ENCODE results near the gene HES2. TPM values are rescaled to one million over a fixed set of nuclear protein-coding genes. Genes with fewer than 3 reads are reported as not detected.

Gene HES2
- polyA plus RNA-seq, 1 donor from 2014 or later = not detected

- no peaks in the 10 kb centered on the region for H3K9me3 ChIP-seq (ENCODE audit: low read length)
- H3K9ac ChIP-seq (ENCODE audit: low read length) = no peak overlapping the region
- TF ChIP-seq MXI1 (conservative IDR thresholded peaks at IDR 0.05; ENCODE audit: poor library complexity, severe bottlenecking) (no peak), CTCF (IDR thresholded peaks at IDR 0.05; ENCODE audit: poor library complexity, severe bottlenecking) (peak; percentile 16)
- no peaks in the 10 kb centered on the region for H4K20me1 ChIP-seq (ENCODE audit: insufficient read depth)
- no peak overlapping the region for H2AFZ ChIP-seq (ENCODE audit: low read depth, low read length)
- H3K36me3 ChIP-seq (ENCODE audit: insufficient read depth, low read length) = no peaks in the 10 kb centered on the region
- H3K4me2 ChIP-seq (ENCODE audit: low read length) = no peak overlapping the region
- H3F3A ChIP-seq (ENCODE audit: insufficient read depth, low read length, poor library complexity, severe bottlenecking) = no peaks in the 10 kb centered on the region
- H3K4me3 ChIP-seq (ENCODE audit: low read length) = no peak overlapping the region
- peaks cover 48% of the 10 kb centered on the region for H3K27me3 ChIP-seq (ENCODE audit: insufficient read depth, low read depth, low read length)
- H3K27ac ChIP-seq (ENCODE audit: low read length) = no peak overlapping the region
- H3K79me2 ChIP-seq (replicated peaks; ENCODE audit: insufficient read depth, low read length) = no peaks in the 10 kb centered on the region
- no peaks in the 10 kb centered on the region for H3K9me2 ChIP-seq (ENCODE audit: insufficient read depth, low read length)
Observed at GRCh38 chr1:6445062-6445763, 25.5 kb upstream of the HES2 start.

- Histone ChIP-seq H3K4me3 (ENCODE audit: low read length) (no peak overlapping the region), H3F3A (ENCODE audit: insufficient read depth, low read length, poor library complexity, severe bottlenecking) (no peaks in the 10 kb centered on the region), H3K9ac (ENCODE audit: low read length) (no peak overlapping the region), H3K9me3 (ENCODE audit: low read length) (no peaks in the 10 kb centered on the region), H3K9me2 (ENCODE audit: insufficient read depth, low read length) (no peaks in the 10 kb centered on the region), H3K27ac (ENCODE audit: low read length) (no peak overlapping the region), H3K36me3 (ENCODE audit: insufficient read depth, low read length) (no peaks in the 10 kb centered on the region), H3K4me2 (ENCODE audit: low read length) (no peak overlapping the region), H3K27me3 (ENCODE audit: insufficient read depth, low read depth, low read length) (peaks cover 46% of the 10 kb centered on the region), H3K79me2 (replicated peaks; ENCODE audit: insufficient read depth, low read length) (no peaks in the 10 kb centered on the region), H4K20me1 (ENCODE audit: insufficient read depth) (no peaks in the 10 kb centered on the region), H2AFZ (ENCODE audit: low read depth, low read length) (no peak overlapping the region)
- TF ChIP-seq CTCF (IDR thresholded peaks at IDR 0.05; ENCODE audit: poor library complexity, severe bottlenecking) (no peak), POLR2AphosphoS5 (IDR thresholded peaks at IDR 0.05) (no peak), EP300 (conservative IDR thresholded peaks at IDR 0.05; ENCODE audit: poor library complexity, severe bottlenecking) (no peak), MXI1 (conservative IDR thresholded peaks at IDR 0.05; ENCODE audit: poor library complexity, severe bottlenecking) (no peak), EZH2 (IDR thresholded peaks at IDR 0.05; ENCODE audit: borderline replicate concordance, insufficient read depth, low read length, poor library complexity, severe bottlenecking) (no peak), RAD21 (conservative IDR thresholded peaks at IDR 0.05) (no peak), SMC3 (conservative IDR thresholded peaks at IDR 0.05; ENCODE audit: poor library complexity) (no peak), TAF1 (IDR thresholded peaks at IDR 0.05; ENCODE audit: low read depth) (no peak), REST (IDR thresholded peaks at IDR 0.05; ENCODE audit: borderline replicate concordance) (no peak)
Observed at GRCh38 chr1:6444377-6444776, 24.7 kb upstream of the HES2 start.
